GM18861 (cell line): Measurements from ENCODE around the gene TRIM26.
"Not testable (repeated sequence)": the region's sequence is repeated elsewhere in the genome, so short reads cannot be mapped to it uniquely, and the experiment has no call there.

Experiments
- ATAC-seq: cut with Tn5 transposase; IDR thresholded peaks from one replicate; pipeline ENCODE4 v1.9.1; 2021; ENCODE audit not compliant: unreplicated experiment

Gene TRIM26

GRCh38 chr6:30212865-30213666 lies at the start of gene TRIM26:
Gene TRIM26, minus strand, starts transcription at chr6:30213406. Its CDS starts 14,303 bp downstream, at chr6:30199103.
- peak; percentile 69 for ATAC-seq

- peak; percentile 12 for ATAC-seq
Measured at GRCh38 chr6:30260036-30260504, 46.9 kb upstream of the TRIM26 start.

GRCh38 chr6:30259140-30260035 lies 46.2 kb upstream of the TRIM26 start:
- ATAC-seq = peak; percentile 81

- ATAC-seq = no peak
Measured at GRCh38 chr6:30258204-30258603, 45.0 kb upstream of the TRIM26 start.

- not testable (repeated sequence) for ATAC-seq
Measured at GRCh38 chr6:30252417-30252816, 39.2 kb upstream of the TRIM26 start.

GRCh38 chr6:30244560-30244959 lies 31.4 kb upstream of the TRIM26 start:
- no peak for ATAC-seq

- ATAC-seq = no peak
Measured at GRCh38 chr6:30238178-30238795, 25.1 kb upstream of the TRIM26 start.

- no peak for ATAC-seq
Measured at GRCh38 chr6:30234356-30234755, 21.1 kb upstream of the TRIM26 start.

DNA sequence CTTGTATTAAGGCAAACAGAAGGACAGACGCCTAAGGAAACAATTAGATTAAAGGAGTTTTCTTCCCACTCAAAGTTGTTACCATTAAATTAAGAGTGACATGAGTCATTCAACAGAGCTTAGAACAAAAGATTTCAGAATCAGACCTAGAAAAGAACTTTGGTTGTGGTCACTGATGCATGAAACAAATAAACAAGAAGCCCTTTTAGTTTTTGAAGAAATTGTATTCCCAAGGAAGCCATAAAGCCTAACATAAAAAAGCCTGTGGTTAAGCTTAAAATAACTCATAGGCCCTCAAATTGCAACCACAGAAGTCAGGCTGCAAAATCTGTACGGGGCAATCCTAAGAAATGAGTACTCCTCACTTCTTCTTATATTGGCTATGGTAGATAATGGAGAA lies 17.9 kb upstream of the TRIM26 start:
- no peak for ATAC-seq

DNA sequence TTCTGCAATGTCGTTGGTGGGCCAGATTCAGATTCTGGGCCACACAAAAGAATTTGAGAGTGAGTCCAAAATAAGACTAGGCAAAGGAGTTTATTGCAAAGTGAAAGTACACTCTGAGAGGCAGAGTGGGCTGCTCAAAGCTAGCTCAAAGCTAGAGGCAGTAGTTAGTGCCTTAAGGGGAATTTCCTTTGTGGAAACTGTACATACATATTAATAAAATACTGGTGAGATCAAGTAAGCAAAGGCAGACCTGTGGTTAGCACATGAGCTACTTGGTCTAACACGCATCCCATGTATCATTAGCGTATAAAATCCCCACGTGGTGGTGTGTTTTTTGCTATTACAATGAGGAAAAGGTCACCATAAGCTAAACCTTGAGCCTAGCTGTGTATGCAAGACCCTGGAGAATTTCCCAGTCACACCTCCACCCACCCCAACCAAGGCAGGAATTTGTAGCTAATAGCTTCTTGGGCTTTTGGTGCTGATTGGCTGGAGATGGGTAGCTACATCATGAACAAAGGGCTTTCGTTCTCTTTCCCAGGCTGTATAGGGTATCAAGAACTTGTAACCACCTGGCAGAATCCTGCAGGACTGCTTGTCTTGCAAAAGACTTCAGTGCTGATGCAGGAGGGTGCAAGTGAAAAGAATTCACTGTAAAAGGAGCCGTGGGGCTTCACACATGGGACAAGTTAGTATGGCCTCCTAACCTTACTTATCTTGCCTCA lies 14.7 kb upstream of the TRIM26 start:
- ATAC-seq = no peak

DNA sequence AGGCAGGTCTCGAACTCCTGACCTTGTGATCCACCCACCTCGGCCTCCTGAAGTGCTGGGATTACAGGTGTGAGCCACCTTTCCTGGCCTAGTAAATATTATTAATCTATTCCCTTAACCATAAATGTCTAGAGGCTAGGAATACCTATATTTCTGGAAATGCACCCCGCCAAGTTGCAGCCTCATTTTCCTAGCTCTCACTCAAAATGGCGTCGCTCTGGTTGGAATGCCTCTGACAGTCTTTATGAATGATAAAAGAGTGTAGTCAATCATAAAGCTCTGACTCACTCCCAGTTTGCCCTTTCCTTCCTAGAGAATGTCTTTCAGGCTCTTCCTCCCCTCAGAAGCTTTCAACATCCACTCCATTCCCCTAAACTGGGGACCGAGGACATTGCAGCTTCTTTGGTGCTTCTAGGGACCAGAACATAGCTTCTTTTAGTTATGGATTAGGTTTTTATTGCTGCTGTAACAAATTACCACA lies 14.1 kb upstream of the TRIM26 start:
- ATAC-seq = no peak

DNA sequence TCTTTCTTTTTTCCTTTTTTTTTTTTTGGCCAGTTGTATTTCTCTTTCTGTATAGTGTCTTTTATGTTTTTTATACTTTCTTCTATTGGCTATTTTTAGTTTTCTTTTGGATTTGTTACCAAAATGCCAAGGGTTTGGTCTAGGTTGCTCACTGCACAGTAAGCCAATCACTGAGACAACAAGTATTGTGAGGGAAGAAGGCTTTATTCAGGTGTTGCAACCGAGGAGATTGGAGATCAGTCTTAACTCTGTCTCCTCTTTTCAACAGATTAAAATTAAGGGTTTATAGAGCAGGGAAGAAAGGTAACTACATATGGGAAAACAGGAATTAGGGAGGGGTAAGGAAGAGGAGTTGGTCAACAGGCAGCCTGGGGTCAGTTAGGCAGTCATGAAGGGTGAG lies 10.1 kb upstream of the TRIM26 start:
- ATAC-seq = no peak

GRCh38 chr6:30221956-30222355 lies 8.8 kb upstream of the TRIM26 start:
- not testable (repeated sequence) for ATAC-seq

DNA sequence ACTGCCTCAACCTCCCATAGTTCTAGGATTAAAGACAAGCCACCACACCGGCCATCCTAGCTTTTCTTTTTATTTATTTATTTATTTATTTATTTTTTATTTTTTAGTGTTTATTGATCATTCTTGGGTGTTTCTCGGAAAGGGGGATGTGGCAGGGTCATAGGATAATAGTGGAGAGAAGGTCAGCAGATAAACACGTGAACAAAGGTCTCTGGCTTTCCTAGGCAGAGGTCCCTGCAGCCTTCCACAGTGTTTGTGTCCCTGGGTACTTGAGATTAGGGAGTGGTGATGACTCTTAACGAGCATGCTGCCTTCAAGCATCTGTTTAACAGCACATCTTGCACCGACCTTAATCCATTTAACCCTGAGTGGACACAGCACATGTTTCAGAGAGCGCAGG lies 8.2 kb upstream of the TRIM26 start:
- ATAC-seq = not testable (repeated sequence)

DNA sequence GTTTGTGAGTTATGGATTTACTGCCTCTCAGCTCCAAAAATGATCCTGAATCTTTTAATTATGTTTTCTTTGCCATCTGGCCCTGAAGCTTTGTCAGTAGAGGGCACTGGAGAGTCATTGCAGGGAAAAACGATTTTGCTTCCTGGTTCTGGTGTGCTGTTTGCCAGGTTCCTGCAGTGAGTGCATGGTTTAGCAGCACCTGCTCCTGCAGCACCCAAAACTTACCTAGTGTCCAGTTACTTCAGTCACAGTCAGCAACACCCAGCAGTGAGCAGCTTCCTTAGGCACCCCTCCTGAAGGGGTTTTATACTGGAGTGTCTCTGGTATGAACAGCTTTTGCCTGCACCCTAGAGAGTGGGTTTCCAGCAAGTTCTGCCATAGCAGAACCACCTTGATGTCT lies 6.0 kb upstream of the TRIM26 start:
- no peak for ATAC-seq

DNA sequence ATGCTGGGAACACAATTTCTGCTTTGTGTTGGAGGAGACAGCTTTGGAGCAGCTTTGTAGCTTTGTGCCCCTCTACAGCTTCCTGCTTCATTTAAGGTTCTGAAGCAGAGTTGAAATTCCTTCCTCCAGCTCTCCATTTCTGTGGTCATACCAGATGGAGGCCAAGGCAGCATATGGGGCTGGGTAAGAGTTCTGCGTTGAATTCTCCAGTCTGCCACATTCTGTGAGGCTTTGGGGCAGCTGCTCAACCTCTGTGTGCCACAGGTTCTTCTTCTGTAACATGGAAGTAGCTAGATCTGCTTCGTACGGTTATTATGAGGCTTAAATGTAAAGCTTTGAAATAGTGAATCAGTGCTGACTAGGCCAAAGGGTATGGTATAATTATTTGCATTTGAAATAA lies 2.9 kb upstream of the TRIM26 start:
- no peak for ATAC-seq

DNA sequence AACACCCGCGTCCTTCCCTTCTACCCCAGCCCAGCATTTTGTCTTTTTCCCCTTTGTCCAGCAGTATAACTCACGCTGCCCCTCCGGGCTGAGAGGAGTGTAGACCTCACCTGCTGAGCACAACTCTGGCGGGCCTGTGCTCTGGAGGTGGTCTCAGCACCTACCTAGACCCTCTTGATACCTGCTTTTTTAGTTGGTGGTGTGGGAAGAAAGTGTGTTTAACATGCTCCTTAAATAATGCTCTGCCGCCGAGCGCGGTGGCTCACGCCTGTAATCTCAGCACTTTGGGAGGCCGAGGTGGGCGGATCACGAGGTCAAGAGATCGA lies 1.4 kb upstream of the TRIM26 start:
- ATAC-seq = no peak

DNA sequence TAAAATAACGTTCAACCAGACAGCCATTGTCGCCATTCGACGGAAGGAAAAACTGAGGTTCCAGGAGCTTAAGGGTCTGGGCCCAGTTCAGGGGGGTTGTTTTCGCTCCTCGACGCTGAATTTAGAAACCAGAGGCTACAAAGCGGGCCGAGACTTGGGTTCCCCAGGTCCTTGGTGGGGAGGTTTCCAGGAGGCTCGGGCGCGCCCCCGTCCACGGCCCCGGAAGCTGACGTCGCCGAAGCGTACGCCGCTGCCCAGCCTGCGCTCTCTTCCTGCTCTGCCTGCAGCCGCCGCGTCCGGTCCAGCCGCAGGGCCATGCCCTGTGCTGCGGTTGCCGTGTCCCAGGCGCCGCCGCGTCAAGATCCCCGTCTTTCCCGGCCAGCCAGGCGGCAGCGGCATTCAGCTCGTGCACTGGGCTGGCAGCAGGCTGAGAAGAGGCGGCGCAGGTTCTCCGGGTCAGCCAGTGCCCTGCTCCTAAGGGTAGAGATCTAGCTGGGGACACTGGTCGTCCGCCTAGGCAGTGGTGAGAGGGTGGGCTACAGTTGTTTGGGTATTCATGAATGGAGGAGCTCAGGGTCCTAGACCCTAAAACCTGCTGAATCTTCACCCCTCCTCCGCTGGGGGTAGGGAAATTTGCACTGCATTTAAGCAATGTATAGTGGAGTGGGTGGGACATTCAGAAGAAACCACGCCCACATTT lies 901 bp upstream of the TRIM26 start:
- no peak for ATAC-seq

DNA sequence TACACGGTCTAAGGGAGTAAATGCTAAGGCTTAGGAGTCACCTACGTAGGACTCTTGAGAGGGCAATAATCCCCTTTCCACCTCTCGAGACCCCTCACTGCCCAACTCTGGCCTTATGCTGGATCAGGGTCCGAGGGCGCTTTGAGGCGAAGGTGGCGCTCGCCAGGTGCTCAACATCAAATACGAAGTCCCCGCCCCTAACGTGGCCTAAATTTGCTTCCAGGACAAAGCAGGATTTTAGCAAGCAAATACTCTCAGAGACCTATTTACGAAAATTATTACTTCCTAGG lies 406 bp upstream of the TRIM26 start:
- ATAC-seq = no peak

DNA sequence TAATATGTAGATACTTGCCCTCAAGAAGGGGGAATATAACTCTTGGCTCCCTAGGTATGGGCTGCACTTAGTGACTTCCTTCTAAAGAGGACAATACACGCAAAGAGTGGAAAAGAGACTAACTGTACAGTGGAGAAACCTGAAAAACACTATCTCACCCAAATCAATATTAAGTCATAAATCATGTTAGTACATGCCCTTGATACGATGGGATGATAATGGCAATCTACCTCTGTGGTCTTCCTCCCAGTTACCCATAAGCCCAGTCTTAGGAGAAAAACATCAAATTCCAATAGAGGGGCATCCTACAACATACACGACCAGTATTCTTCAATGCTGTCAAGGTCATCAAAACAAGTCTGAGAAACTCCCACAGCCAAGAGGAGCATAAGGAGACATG lies 1.3 kb downstream of the TRIM26 start:
- no peak for ATAC-seq
